Prostate gland (tissue), 2 donors: ENCODE results near the gene SHANK1.

Source experiments
- CTCF ChIP-seq, 4 experiments: fragments of 200-600 bp in 2 of 4; fragments of 450-650 bp in 2 of 4; sonication (generic) in 2 of 4; IDR thresholded peaks; 1 replicate in 3 of 4; 2 replicates in 1 of 4; pipeline ENCODE4 v1.5.1; 2016 to 2019; ENCODE audit warnings: antibody characterized with exemption in 4 of 4, mild to moderate bottlenecking in 2 of 4, moderate library complexity in 2 of 4
- POLR2A ChIP-seq: fragments of 450-650 bp; IDR thresholded peaks from one replicate; pipeline ENCODE4 v1.6.1; 2016; ENCODE audit warnings: antibody characterized with exemption, mild to moderate bottlenecking
- POLR2AphosphoS5 ChIP-seq: sonication (generic); formaldehyde crosslinking; IDR thresholded peaks from one replicate; pipeline ENCODE4 v1.6.1; 2017; ENCODE audit warnings: antibody characterized with exemption

GRCh38 chr19:50753879-50754278 is 34.3 kb upstream of the SHANK1 start:
- TF ChIP-seq CTCF (IDR thresholded peaks at IDR 0.05) (no peak), POLR2AphosphoS5 (no peak), POLR2A (no peak)
